GM21526 (cell line): Measurements from ENCODE around the gene B3GNT9.

Experiments
- ATAC-seq: cut with Tn5 transposase; IDR thresholded peaks from one replicate; pipeline ENCODE4 v1.9.1; 2021; ENCODE audit warnings: moderate library complexity; ENCODE audit not compliant: unreplicated experiment, low FRiP score

The B3GNT9 gene

GRCh38 chr16:67116388-67117311 lies 34.1 kb downstream of the B3GNT9 start:
- no peak for ATAC-seq

- ATAC-seq, result no peak
Observed at GRCh38 chr16:67115639-67116038, 35.2 kb downstream of the B3GNT9 start.

GRCh38 chr16:67114793-67115192 lies 36.0 kb downstream of the B3GNT9 start:
- ATAC-seq, result no peak

- ATAC-seq, result no peak
Observed at GRCh38 chr16:67112591-67113399, 38.0 kb downstream of the B3GNT9 start.

- ATAC-seq, result no peak
Observed at GRCh38 chr16:67111951-67112444, 38.8 kb downstream of the B3GNT9 start.

GRCh38 chr16:67109407-67110135 lies 41.2 kb downstream of the B3GNT9 start, which contains the start of gene PHAF1:
Gene PHAF1 (plus strand): TSS chr16:67109941. CDS start chr16:67110176, 235 bp downstream.
- ATAC-seq, result peak; percentile 71

- no peak for ATAC-seq
Observed at GRCh38 chr16:67108931-67109406, 41.8 kb downstream of the B3GNT9 start.

GRCh38 chr16:67108489-67108888 lies 42.3 kb downstream of the B3GNT9 start:
- no peak for ATAC-seq

- ATAC-seq, result no peak
Observed at GRCh38 chr16:67105881-67106280, 44.9 kb downstream of the B3GNT9 start.

GRCh38 chr16:67105246-67105645 lies 45.6 kb downstream of the B3GNT9 start:
- ATAC-seq, result no peak

GRCh38 chr16:67104845-67105244 lies 46.0 kb downstream of the B3GNT9 start:
- no peak for ATAC-seq

- no peak for ATAC-seq
Observed at GRCh38 chr16:67104061-67104460, 46.7 kb downstream of the B3GNT9 start.

GRCh38 chr16:67101311-67102082 lies 49.3 kb downstream of the B3GNT9 start:
- ATAC-seq, result no peak

GRCh38 chr16:67100569-67101310 lies 50.1 kb downstream of the B3GNT9 start:
- no peak for ATAC-seq

- ATAC-seq, result no peak
Observed at GRCh38 chr16:67098599-67098998, 52.2 kb downstream of the B3GNT9 start.
